ENCODE results near the gene SNX33. TPM values are rescaled to one million over a fixed set of nuclear protein-coding genes. Genes with fewer than 3 reads are reported as not detected.

The SNX33 gene
- total RNA-seq, 1 donor from 2014 or later = 36.3 TPM

GRCh38 chr15:75651810-75652543, 4.3 kb downstream of the SNX33 start:
- H3K4me1 Mint-ChIP-seq (ENCODE audit: unreplicated experiment) = peaks cover 68% of the 10 kb centered on the region
- DNase-seq (ENCODE audit: extremely low spot score, unreplicated experiment) = no peak
- H3K27me3 Mint-ChIP-seq (ENCODE audit: unreplicated experiment) = no peaks in the 10 kb centered on the region
- TF ChIP-seq, protein P1, sequence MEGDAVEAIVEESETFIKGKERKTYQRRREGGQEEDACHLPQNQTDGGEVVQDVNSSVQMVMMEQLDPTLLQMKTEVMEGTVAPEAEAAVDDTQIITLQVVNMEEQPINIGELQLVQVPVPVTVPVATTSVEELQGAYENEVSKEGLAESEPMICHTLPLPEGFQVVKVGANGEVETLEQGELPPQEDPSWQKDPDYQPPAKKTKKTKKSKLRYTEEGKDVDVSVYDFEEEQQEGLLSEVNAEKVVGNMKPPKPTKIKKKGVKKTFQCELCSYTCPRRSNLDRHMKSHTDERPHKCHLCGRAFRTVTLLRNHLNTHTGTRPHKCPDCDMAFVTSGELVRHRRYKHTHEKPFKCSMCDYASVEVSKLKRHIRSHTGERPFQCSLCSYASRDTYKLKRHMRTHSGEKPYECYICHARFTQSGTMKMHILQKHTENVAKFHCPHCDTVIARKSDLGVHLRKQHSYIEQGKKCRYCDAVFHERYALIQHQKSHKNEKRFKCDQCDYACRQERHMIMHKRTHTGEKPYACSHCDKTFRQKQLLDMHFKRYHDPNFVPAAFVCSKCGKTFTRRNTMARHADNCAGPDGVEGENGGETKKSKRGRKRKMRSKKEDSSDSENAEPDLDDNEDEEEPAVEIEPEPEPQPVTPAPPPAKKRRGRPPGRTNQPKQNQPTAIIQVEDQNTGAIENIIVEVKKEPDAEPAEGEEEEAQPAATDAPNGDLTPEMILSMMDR (IDR thresholded peaks at IDR 0.05) = no peak
- no peaks in the 10 kb centered on the region for H3K9me3 Mint-ChIP-seq (ENCODE audit: unreplicated experiment)
- peak overlapping the region; percentile 90 for H3K4me3 Mint-ChIP-seq (ENCODE audit: unreplicated experiment)
- peak overlapping the region; percentile 64 for H3K27ac Mint-ChIP-seq (ENCODE audit: unreplicated experiment)
- peaks cover 24% of the 10 kb centered on the region for H3K36me3 Mint-ChIP-seq (ENCODE audit: unreplicated experiment)

- Mint-ChIP-seq H3K9me3 (ENCODE audit: unreplicated experiment) (no peaks in the 10 kb centered on the region), H3K27me3 (ENCODE audit: unreplicated experiment) (no peaks in the 10 kb centered on the region), H3K4me3 (ENCODE audit: unreplicated experiment) (no peak overlapping the region), H3K27ac (ENCODE audit: unreplicated experiment) (peak overlapping the region; percentile 43), H3K4me1 (ENCODE audit: unreplicated experiment) (peaks cover 67% of the 10 kb centered on the region), H3K36me3 (ENCODE audit: unreplicated experiment) (peaks cover 30% of the 10 kb centered on the region)
- TF ChIP-seq, protein P1 (IDR thresholded peaks at IDR 0.05) = no peak
- DNase-seq (ENCODE audit: extremely low spot score, unreplicated experiment) = no peak
Measured at GRCh38 chr15:75653347-75653913, 5.7 kb downstream of the SNX33 start.

- Mint-ChIP-seq H3K27ac (ENCODE audit: unreplicated experiment) (no peak overlapping the region), H3K4me1 (ENCODE audit: unreplicated experiment) (peaks cover 59% of the 10 kb centered on the region), H3K9me3 (ENCODE audit: unreplicated experiment) (no peaks in the 10 kb centered on the region), H3K36me3 (ENCODE audit: unreplicated experiment) (peaks cover 25% of the 10 kb centered on the region), H3K27me3 (ENCODE audit: unreplicated experiment) (no peaks in the 10 kb centered on the region), H3K4me3 (ENCODE audit: unreplicated experiment) (no peak overlapping the region)
- TF ChIP-seq, protein P1 (IDR thresholded peaks at IDR 0.05) = no peak
- no peak for DNase-seq (ENCODE audit: extremely low spot score, unreplicated experiment)
Measured at GRCh38 chr15:75654201-75654907, 6.6 kb downstream of the SNX33 start.

GRCh38 chr15:75655931-75656330, 8.2 kb downstream of the SNX33 start:
- no peak overlapping the region for H3K27ac Mint-ChIP-seq (ENCODE audit: unreplicated experiment)
- no peaks in the 10 kb centered on the region for H3K27me3 Mint-ChIP-seq (ENCODE audit: unreplicated experiment)
- DNase-seq (ENCODE audit: extremely low spot score, unreplicated experiment) = no peak
- H3K9me3 Mint-ChIP-seq (ENCODE audit: unreplicated experiment) = no peaks in the 10 kb centered on the region
- no peak overlapping the region for H3K4me3 Mint-ChIP-seq (ENCODE audit: unreplicated experiment)
- H3K4me1 Mint-ChIP-seq (ENCODE audit: unreplicated experiment) = peaks cover 55% of the 10 kb centered on the region
- peaks cover 20% of the 10 kb centered on the region for H3K36me3 Mint-ChIP-seq (ENCODE audit: unreplicated experiment)
- TF ChIP-seq, protein P1 (IDR thresholded peaks at IDR 0.05) = no peak

DNA sequence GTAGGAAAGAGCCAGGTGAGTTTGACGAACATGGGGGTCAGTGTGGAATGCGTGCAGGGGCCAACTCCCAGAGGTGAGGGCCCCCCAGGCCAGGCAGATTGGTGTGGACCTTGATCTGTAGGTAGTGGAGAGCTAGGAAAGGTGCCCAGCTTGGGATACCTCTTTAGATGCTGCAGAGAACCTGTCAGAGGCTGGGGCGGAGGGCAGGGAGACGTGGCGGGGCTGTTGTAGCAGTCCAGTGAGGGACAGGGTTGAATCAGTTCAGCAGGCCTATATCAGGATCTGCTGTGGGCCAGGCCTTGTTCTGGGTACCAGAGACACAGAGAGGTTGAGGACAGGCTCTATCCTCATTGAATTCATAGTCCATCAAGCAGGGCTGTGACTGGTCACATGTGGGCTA, 8.6 kb downstream of the SNX33 start:
- no peaks in the 10 kb centered on the region for H3K9me3 Mint-ChIP-seq (ENCODE audit: unreplicated experiment)
- no peak overlapping the region for H3K27ac Mint-ChIP-seq (ENCODE audit: unreplicated experiment)
- H3K4me1 Mint-ChIP-seq (ENCODE audit: unreplicated experiment) = peaks cover 54% of the 10 kb centered on the region
- TF ChIP-seq, protein P1 (IDR thresholded peaks at IDR 0.05) = no peak
- no peaks in the 10 kb centered on the region for H3K27me3 Mint-ChIP-seq (ENCODE audit: unreplicated experiment)
- peaks cover 20% of the 10 kb centered on the region for H3K36me3 Mint-ChIP-seq (ENCODE audit: unreplicated experiment)
- no peak for DNase-seq (ENCODE audit: extremely low spot score, unreplicated experiment)
- H3K4me3 Mint-ChIP-seq (ENCODE audit: unreplicated experiment) = no peak overlapping the region

Measured in osteocyte (in vitro differentiated cells).